ENCODE results near the gene OAS1.

GRCh38 chr12:112961536-112961935 lies 54.8 kb downstream of the OAS1 start:
- no peak for TF ChIP-seq EZH2 (IDR thresholded peaks at IDR 0.05; ENCODE audit: insufficient read depth, low read length)
- no peak for TF ChIP-seq CTCF (IDR thresholded peaks at IDR 0.05; ENCODE audit: insufficient read depth, low read depth, low read length)
